ENCODE measurements around the gene ETS2.

ETS2 gene

DNA sequence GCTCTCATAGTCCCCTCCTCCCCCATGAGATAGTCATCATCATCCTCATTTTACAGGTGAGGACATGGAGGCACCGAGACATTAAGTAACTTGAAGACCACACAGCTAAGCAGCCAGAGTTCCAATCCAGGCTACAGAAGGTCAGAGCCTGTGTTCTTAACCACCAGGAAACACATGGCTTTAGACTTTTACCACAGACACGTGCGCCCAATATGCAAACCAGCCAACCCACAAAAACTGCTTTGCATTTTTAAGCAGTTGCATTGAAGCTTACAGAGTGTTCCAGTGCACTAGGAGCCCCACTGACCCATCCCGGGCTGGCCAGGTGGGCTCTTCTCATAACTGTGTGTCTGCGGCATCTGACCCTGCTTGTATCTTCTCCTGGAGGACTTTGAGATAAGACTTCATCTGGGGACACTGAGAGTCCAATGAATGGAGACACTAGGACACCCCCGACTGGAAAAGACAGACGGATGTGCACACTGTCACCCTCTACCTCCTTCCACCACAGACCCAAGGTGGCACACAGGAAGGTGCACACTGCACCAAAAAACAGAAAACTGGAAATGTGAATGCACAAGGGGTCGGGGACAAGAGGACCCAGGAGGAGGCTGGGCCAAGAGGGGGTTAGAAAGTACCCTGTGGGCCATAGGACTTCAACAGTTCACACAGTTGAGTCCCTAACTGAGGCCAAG, 56.4 kb downstream of the ETS2 start:
- no peak for DNase-seq

DNA sequence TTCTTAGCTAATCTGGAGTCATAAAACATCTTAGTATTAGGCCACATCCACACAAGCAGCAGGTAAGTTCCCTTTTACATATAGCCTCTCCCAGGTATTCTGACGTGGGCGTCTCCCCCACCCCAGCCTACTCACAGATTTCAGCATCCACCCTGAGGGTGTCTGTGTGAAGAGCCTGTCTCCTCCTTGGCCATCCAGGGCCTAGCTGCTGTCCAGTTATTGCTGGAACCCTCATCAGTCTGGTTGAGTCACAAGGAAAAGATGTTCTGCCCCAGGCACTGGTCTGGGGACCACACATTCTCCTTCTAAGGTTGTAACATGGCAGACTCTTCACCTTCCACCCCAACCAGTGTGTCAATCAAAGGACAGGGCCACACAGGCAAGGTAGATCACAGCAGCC, 57.6 kb downstream of the ETS2 start:
- no peak for DNase-seq

DNA sequence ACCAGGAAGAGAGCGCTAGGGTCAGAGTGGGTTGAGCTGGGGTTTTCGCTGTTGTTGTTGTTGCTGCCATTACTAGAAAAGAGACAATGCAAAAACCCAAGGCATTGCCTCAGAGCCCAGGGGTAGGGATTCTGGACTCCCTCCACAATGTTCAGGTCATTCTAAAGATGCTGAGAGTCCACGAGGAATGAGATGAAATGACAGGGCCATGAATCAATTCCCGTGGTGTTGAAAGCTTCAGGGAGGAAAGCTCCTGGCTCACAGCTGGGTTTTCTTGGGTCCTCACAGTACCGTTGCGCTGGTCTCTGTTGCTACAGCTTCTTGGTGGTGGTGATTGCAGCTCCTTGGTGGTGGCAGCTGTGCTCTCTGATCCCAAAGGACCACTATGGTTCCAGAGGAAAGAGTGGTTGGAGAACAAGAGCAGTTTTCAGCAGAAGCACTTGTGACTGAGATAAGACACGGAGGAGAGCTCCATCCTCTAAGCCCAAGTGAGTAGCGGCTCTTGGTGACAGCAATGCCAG, 58.2 kb downstream of the ETS2 start:
- no peak for DNase-seq

DNA sequence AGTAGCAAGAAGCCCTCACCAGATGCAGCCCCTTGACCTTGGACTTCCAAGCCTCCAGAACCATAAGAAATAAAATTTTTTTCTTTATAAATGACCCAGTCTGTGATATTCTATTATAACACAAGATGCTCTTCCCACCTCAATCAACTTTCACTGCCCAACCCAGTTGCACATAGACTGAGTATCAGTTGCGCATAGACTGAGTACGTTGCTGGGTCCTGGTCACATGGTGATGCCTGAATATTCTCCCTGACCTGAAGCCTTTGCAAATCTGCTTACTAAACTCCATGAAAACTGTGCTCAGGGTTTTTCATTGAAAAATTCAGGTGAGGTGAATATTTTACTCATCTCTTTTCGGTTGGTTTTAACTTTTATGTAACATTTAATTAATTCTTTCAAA, 59.2 kb downstream of the ETS2 start:
- DNase-seq = no peak

DNA sequence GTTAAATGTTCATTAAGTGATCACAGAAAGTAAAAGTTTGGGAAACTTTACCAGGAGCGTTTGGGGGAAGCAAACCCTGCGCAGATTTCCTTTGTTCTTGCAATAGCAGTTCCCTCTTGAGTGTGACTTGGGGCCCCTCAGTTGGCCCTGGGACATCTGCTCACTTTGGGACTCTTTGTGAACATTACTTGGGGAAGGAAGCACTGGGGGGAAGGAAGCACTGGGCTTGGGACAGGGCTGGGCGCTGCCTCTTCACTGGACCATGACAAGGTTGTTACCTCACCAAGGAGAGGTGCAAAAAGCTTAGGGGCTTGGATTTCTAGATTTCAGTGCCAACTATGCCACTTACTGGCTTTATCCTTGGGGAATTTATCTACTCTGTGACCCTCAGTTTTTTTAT, 63.5 kb downstream of the ETS2 start:
- DNase-seq = no peak

DNA sequence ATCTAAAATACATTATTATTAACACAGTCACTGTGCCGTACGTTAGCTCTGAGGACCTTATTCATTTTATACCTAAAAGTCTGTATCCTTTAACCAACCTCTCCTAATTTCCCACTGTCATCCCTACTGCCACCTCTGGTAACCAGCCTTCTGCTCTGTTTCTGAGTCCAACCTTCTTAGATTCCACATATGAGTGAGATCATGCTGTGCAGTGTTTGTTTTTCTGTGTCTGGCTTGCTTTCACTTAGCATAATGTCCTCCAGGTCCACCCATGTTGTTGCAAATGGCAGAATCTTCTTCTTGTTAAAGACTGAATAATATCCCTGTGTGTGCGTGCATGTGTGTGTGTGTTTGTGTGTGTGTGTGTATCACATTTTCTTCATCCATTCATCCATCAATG, 64.2 kb downstream of the ETS2 start:
- no peak for DNase-seq

Measured in activated T-cell treated with anti-CD3 and anti-CD28 coated beads, Interleukin-2, amount 50 U/mL, for 1 hour (primary cell).